Vagina (tissue), 2 donors: Measurements from ENCODE around the gene AGBL1.

Experiments used
- POLR2A ChIP-seq, 2 donors: fragments of 450-650 bp; IDR thresholded peaks; one replicate each; pipeline ENCODE4 v1.6.1; 2017; ENCODE audit warnings: antibody characterized with exemption in 2 of 2, mild to moderate bottlenecking in 2 of 2, moderate library complexity in 2 of 2
- POLR2AphosphoS5 ChIP-seq, 2 donors: sonication (generic); formaldehyde crosslinking; IDR thresholded peaks; one replicate each; pipeline ENCODE4 v1.9.0; 2017; ENCODE audit warnings: antibody characterized with exemption in 2 of 2, mild to moderate bottlenecking in 2 of 2, low read depth in 1 of 2; ENCODE audit not compliant: insufficient read depth in 1 of 2
- TF ChIP-seq, protein P1 (sequence below), 3 experiments: fragments of 450-650 bp in 2 of 3; fragments of 200-600 bp in 1 of 3; sonication (generic) in 1 of 3; IDR thresholded peaks; one replicate each; pipeline ENCODE4 v1.5.1; 2017 to 2019; ENCODE audit warnings: antibody characterized with exemption in 3 of 3, mild to moderate bottlenecking in 2 of 3, moderate library complexity in 2 of 3

DNA sequence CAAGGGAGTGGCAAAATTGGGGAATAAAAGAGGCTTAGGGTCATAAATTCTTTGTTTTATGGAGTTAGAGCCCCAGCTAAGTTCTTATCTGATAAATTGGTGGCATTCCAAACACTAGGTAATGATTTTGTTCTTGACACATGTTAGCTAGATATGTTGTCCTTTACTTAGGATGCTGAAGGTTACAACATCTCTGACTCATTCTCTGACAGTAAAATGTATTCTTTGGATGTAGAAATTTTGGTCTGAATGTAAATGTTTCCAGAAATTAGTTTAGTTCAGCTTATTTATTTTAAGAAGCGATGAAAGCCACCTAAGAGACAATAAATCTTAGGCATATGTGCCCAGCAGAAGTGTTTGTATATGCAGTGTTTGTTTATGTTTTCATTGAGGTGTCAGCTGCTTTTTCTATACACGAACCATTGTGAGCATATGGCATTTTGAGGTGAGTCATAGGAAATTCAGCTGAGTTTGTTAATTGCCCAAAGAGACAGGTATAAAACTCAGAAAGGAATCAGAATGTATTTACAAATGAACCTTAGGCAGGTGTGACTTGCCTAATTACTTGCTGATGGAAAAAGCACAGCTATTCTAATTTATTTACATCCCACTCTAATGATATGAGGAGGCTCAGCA is 247.7 kb downstream of the AGBL1 start:
- TF ChIP-seq, protein P1, sequence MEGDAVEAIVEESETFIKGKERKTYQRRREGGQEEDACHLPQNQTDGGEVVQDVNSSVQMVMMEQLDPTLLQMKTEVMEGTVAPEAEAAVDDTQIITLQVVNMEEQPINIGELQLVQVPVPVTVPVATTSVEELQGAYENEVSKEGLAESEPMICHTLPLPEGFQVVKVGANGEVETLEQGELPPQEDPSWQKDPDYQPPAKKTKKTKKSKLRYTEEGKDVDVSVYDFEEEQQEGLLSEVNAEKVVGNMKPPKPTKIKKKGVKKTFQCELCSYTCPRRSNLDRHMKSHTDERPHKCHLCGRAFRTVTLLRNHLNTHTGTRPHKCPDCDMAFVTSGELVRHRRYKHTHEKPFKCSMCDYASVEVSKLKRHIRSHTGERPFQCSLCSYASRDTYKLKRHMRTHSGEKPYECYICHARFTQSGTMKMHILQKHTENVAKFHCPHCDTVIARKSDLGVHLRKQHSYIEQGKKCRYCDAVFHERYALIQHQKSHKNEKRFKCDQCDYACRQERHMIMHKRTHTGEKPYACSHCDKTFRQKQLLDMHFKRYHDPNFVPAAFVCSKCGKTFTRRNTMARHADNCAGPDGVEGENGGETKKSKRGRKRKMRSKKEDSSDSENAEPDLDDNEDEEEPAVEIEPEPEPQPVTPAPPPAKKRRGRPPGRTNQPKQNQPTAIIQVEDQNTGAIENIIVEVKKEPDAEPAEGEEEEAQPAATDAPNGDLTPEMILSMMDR (IDR thresholded peaks at IDR 0.05): no peak
- TF ChIP-seq POLR2AphosphoS5 (IDR thresholded peaks at IDR 0.05; ENCODE audit: insufficient read depth in 1 of 2, low read depth in 1 of 2): peak in 1 of 2 donors; percentile 42
- TF ChIP-seq POLR2A (IDR thresholded peaks at IDR 0.05): no peak
